Prostate gland (tissue), 2 donors: ENCODE measurements around the gene SULT4A1. TPM values are rescaled to one million over a fixed set of nuclear protein-coding genes. Genes with fewer than 3 reads are reported as not detected.

ENCODE experiments used
- DNase-seq: peaks from one replicate; pipeline ENCODE4 v3.0.0-alpha.2; 2019; ENCODE audit warnings: low spot score
- H3K27ac ChIP-seq, 2 donors: fragments of 200-600 bp; sonication (generic); 2 replicates each; pipeline ENCODE4 v1.5.1; 2017 to 2019
- H3K27me3 ChIP-seq: fragments of 200-600 bp; sonication (generic); replicated peaks from 2 replicates; pipeline ENCODE4 v1.5.1; 2019; ENCODE audit not compliant: insufficient read depth
- H3K36me3 ChIP-seq, 2 donors: fragments of 200-600 bp; sonication (generic); 1 replicate in 1 of 2; 2 replicates in 1 of 2; pipeline versions ENCODE4 v1.5.1 to v1.8.1; 2017 to 2019
- H3K4me1 ChIP-seq: fragments of 200-600 bp; sonication (generic); replicated peaks from 2 replicates; pipeline ENCODE4 v1.5.1; 2019
- H3K4me3 ChIP-seq, 2 donors: fragments of 200-600 bp; sonication (generic); 2 replicates each; pipeline ENCODE4 v1.5.1; 2017 to 2019
- H3K9me3 ChIP-seq: fragments of 200-600 bp; sonication (generic); 2 replicates; pipeline ENCODE4 v1.5.1; 2017
- CTCF ChIP-seq, 4 experiments: fragments of 200-600 bp in 2 of 4; fragments of 450-650 bp in 2 of 4; sonication (generic) in 2 of 4; IDR thresholded peaks; 1 replicate in 3 of 4; 2 replicates in 1 of 4; pipeline ENCODE4 v1.5.1; 2016 to 2019; ENCODE audit warnings: antibody characterized with exemption in 4 of 4, mild to moderate bottlenecking in 2 of 4, moderate library complexity in 2 of 4
- POLR2A ChIP-seq: fragments of 450-650 bp; IDR thresholded peaks from one replicate; pipeline ENCODE4 v1.6.1; 2016; ENCODE audit warnings: antibody characterized with exemption, mild to moderate bottlenecking
- POLR2AphosphoS5 ChIP-seq: sonication (generic); formaldehyde crosslinking; IDR thresholded peaks from one replicate; pipeline ENCODE4 v1.6.1; 2017; ENCODE audit warnings: antibody characterized with exemption
- WGBS: methylation state at CpG from one replicate; pipeline ENCODE4 v1.1.5; 2018; 5-methylcytosine and 5-hydroxymethylcytosine counted together
- intact Hi-C: fragments of 100-400 bp; cut with DNase I; formaldehyde crosslinking; loops from one replicate; pipeline ENCODE4 v1.14.2; 2022
- total RNA-seq, 2 donors: library from RNA; depleted of rRNA; stranded (reverse); fragments of >200 nt; gene quantifications; one replicate each; pipeline ENCODE4 v1.1.0, GENCODE V29; 2016

Gene SULT4A1
- total RNA-seq, 2 donors from 2014 or later = 0.14 to 3.3 TPM

- no peaks in the 10 kb centered on the region for H3K36me3 ChIP-seq
- no peak for TF ChIP-seq CTCF (IDR thresholded peaks at IDR 0.05)
- no peak for TF ChIP-seq POLR2AphosphoS5
- TF ChIP-seq POLR2A = no peak
- no peak overlapping the region for H3K4me3 ChIP-seq
- no peaks in the 10 kb centered on the region for H3K9me3 ChIP-seq
- no peak for DNase-seq
- no peak overlapping the region for H3K27ac ChIP-seq
- intact Hi-C loops = loop anchor here (10.0 kb wide), 1 partner anchor 504 kb away; no protein-coding TSS in a partner anchor
- 67% methylated on average over 4 of the region's 4 CpGs for WGBS
- peaks cover 31% of the 10 kb centered on the region for H3K27me3 ChIP-seq
- H3K4me1 ChIP-seq = peaks cover 5% of the 10 kb centered on the region
Measured at GRCh38 chr22:43888740-43889139, 26.4 kb upstream of the SULT4A1 start.

GRCh38 chr22:43887391-43887790, 25.1 kb upstream of the SULT4A1 start:
- 80% methylated on average over 4 of the region's 4 CpGs for WGBS
- H3K36me3 ChIP-seq = no peaks in the 10 kb centered on the region
- peaks cover 31% of the 10 kb centered on the region for H3K27me3 ChIP-seq
- H3K4me3 ChIP-seq = no peak overlapping the region
- no peak for DNase-seq
- intact Hi-C loops = loop anchor here (10.0 kb wide), 1 partner anchor 503 kb away; no protein-coding TSS in a partner anchor
- no peaks in the 10 kb centered on the region for H3K9me3 ChIP-seq
- peaks cover 5% of the 10 kb centered on the region for H3K4me1 ChIP-seq
- H3K27ac ChIP-seq = no peak overlapping the region
- TF ChIP-seq CTCF (IDR thresholded peaks at IDR 0.05) = no peak

DNA sequence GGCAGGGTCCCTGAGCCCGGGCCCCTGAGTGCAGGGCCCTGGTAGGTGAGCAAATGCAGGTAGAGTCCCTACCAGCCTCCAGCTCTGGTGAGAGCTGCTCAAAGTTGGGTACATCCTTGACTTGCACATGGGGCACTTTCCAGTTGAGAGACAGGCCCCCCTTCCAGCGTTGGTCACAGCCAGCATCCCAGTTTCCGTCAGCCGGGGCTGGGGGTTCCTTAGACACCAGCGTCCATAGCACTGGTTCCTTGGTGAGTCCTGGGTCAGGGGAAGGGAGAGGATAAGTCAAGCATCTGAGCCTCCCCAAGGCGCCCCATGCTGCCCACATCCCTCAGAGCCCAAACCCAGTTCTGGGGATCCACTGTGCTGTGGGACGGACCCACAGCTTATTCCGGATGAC, 23.9 kb upstream of the SULT4A1 start:
- intact Hi-C loops = loop anchor here (10.0 kb wide), 1 partner anchor 501 kb away; no protein-coding TSS in a partner anchor

DNA sequence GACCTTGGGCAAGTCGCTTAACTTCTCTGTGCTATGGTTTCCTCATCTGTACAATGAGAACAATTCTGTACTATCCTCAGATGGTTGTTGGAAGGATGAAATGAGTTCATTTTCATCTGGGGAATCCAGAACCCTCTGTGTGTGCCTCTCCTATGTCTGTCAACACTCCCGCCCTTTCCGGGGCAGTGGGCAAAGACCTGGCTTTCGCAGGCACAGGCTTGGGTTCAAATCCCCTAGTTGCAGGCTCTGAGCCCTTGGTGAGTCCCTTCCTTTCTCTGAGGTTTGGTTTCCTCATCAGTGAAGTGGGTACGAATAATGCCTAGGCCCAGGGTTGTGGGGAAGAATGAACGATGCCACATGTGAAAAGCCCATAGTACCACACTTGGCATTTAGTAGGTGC, 23.5 kb upstream of the SULT4A1 start:
- intact Hi-C loops = loop anchor here (10.0 kb wide), 1 partner anchor 501 kb away; no protein-coding TSS in a partner anchor
- no peak for DNase-seq
- WGBS = 91% methylated on average over 6 of the region's 6 CpGs
- Histone ChIP-seq H3K4me1 (no peaks in the 10 kb centered on the region), H3K4me3 (no peak overlapping the region), H3K27ac (no peak overlapping the region), H3K36me3 (no peaks in the 10 kb centered on the region), H3K27me3 (peaks cover 17% of the 10 kb centered on the region), H3K9me3 (no peaks in the 10 kb centered on the region)
- no peak for TF ChIP-seq CTCF (IDR thresholded peaks at IDR 0.05)
- TF ChIP-seq POLR2AphosphoS5 = no peak
- no peak for TF ChIP-seq POLR2A

More for the DNA sequence above, 23.9 kb upstream of the SULT4A1 start:
- no peak overlapping the region for H3K4me3 ChIP-seq
- H3K4me1 ChIP-seq = no peaks in the 10 kb centered on the region
- no peaks in the 10 kb centered on the region for H3K36me3 ChIP-seq
- no peaks in the 10 kb centered on the region for H3K9me3 ChIP-seq
- 75% methylated on average over 8 of the region's 8 CpGs for WGBS
- TF ChIP-seq POLR2A = no peak
- TF ChIP-seq POLR2AphosphoS5 = no peak
- TF ChIP-seq CTCF (IDR thresholded peaks at IDR 0.05) = no peak
- DNase-seq = no peak
- peaks cover 21% of the 10 kb centered on the region for H3K27me3 ChIP-seq
- no peak overlapping the region for H3K27ac ChIP-seq

DNA sequence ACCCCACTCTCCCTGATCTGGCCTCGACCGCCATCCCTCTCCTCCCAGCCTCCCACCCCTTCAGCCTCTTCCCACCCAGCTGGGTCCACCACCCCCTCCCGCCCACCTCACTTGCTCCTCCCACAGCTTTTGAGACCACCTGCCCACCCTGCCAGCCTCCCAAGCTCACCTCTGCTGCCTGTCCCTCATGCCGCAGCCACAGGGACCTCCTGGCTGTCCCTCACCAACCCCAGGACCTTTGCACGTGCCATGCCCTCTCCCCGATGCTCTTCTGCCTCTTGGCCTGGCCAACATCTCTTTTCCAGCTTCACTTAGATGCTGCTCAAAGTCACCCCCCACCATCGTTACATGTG, 23.0 kb upstream of the SULT4A1 start:
- TF ChIP-seq CTCF (IDR thresholded peaks at IDR 0.05) = no peak
- TF ChIP-seq POLR2A = no peak
- TF ChIP-seq POLR2AphosphoS5 = no peak
- H3K27ac ChIP-seq = no peak overlapping the region
- 65% methylated on average over 7 of the region's 7 CpGs for WGBS
- H3K4me3 ChIP-seq = no peak overlapping the region
- DNase-seq = no peak
- H3K27me3 ChIP-seq = peaks cover 12% of the 10 kb centered on the region
- no peaks in the 10 kb centered on the region for H3K9me3 ChIP-seq
- intact Hi-C loops = loop anchor here (10.0 kb wide), 1 partner anchor 500 kb away; no protein-coding TSS in a partner anchor
- H3K36me3 ChIP-seq = no peaks in the 10 kb centered on the region
- H3K4me1 ChIP-seq = no peaks in the 10 kb centered on the region
